Pons (tissue), 1 donor: ENCODE measurements around the gene CFAP61.

Source experiments
- DNase-seq: peaks from one replicate; pipeline ENCODE4 v3.0.0-alpha.2; 2016; ENCODE audit warnings: low spot score

The CFAP61 gene

GRCh38 chr20:20366551-20366875 is 314.2 kb downstream of the CFAP61 start:
- no peak for DNase-seq

- DNase-seq: no peak
Observed at GRCh38 chr20:20366876-20367574, 314.7 kb downstream of the CFAP61 start.

- no peak for DNase-seq
Observed at GRCh38 chr20:20367575-20368417, 315.5 kb downstream of the CFAP61 start, which contains the start of gene INSM1. INSM1 (plus strand) TSS chr20:20368104; CDS start chr20:20368268, 164 bp downstream.

GRCh38 chr20:20368418-20369249 is 316.3 kb downstream of the CFAP61 start:
- DNase-seq: no peak

GRCh38 chr20:20369250-20370093 is 317.1 kb downstream of the CFAP61 start:
- DNase-seq: no peak

GRCh38 chr20:20370094-20370575 is 317.8 kb downstream of the CFAP61 start:
- no peak for DNase-seq

GRCh38 chr20:20371083-20371482 is 318.8 kb downstream of the CFAP61 start:
- DNase-seq: no peak

- DNase-seq: no peak
Observed at GRCh38 chr20:20371681-20372080, 319.3 kb downstream of the CFAP61 start.

GRCh38 chr20:20373091-20373571 is 320.8 kb downstream of the CFAP61 start:
- no peak for DNase-seq

- DNase-seq: no peak
Observed at GRCh38 chr20:20375862-20376261, 323.5 kb downstream of the CFAP61 start.

GRCh38 chr20:20386192-20386591 is 333.9 kb downstream of the CFAP61 start:
- DNase-seq: no peak

- no peak for DNase-seq
Observed at GRCh38 chr20:20390393-20390792, 338.1 kb downstream of the CFAP61 start.

- DNase-seq: no peak
Observed at GRCh38 chr20:20391115-20391514, 338.8 kb downstream of the CFAP61 start.

GRCh38 chr20:20391766-20392165 is 339.4 kb downstream of the CFAP61 start:
- no peak for DNase-seq

GRCh38 chr20:20393207-20394120 is 341.1 kb downstream of the CFAP61 start:
- DNase-seq: no peak

- no peak for DNase-seq
Observed at GRCh38 chr20:20395087-20395486, 342.8 kb downstream of the CFAP61 start.

- no peak for DNase-seq
Observed at GRCh38 chr20:20395903-20396568, 343.7 kb downstream of the CFAP61 start.

- no peak for DNase-seq
Observed at GRCh38 chr20:20396794-20397193, 344.5 kb downstream of the CFAP61 start.

- no peak for DNase-seq
Observed at GRCh38 chr20:20398123-20398522, 345.8 kb downstream of the CFAP61 start.
